Muscle of leg (tissue), 11 donors: ENCODE results near the gene LGALS7B. TPM values are rescaled to one million over a fixed set of nuclear protein-coding genes. Genes with fewer than 3 reads are reported as not detected.

Experiments
- DNase-seq: peaks from one replicate; pipeline ENCODE4 v3.0.0; 2013
- H3K27ac ChIP-seq: one replicate; pipeline ENCODE4 v1.5.1; 2013; ENCODE audit warnings: mild to moderate bottlenecking, low read length, control low read depth
- H3K27me3 ChIP-seq: one replicate; pipeline ENCODE4 v1.6.1; 2013; ENCODE audit warnings: low read length; ENCODE audit not compliant: control insufficient read depth, insufficient read depth
- H3K36me3 ChIP-seq: one replicate; pipeline ENCODE4 v1.6.1; 2013; ENCODE audit warnings: low read length; ENCODE audit not compliant: control insufficient read depth, insufficient read depth
- H3K4me1 ChIP-seq: one replicate; pipeline ENCODE4 v1.6.1; 2013; ENCODE audit warnings: low read length; ENCODE audit not compliant: control insufficient read depth, insufficient read depth
- H3K4me3 ChIP-seq: one replicate; pipeline ENCODE4 v1.5.1; 2013; ENCODE audit warnings: low read length, control low read depth
- H3K9me3 ChIP-seq: replicated peaks from 2 replicates; pipeline ENCODE4 v1.6.1; 2013; ENCODE audit warnings: low read depth, low read length; ENCODE audit not compliant: control insufficient read depth
- WGBS: methylation state at CpG from one replicate; pipeline ENCODE4 v1.1.5; 2013; ENCODE audit warnings: missing lambda C conversion rate; ENCODE audit not compliant: insufficient coverage; 5-methylcytosine and 5-hydroxymethylcytosine counted together
- polyA plus RNA-seq, 8 donors: library from polyadenylated mRNA; unstranded; fragments of 120-200 nt; gene quantifications; one replicate each; pipeline versions ENCODE4 v1.2.1 to v1.2.3, GENCODE V29; 2013; ENCODE audit warnings: inconsistent platforms in 1 of 8, low replicate concordance in 1 of 8; ENCODE audit not compliant: insufficient read length in 8 of 8, insufficient read depth in 1 of 8
- total RNA-seq: library from RNA; stranded (reverse); fragments of 120-200 nt; gene quantifications from one replicate; pipeline ENCODE4 v1.2.4, GENCODE V29; 2013

LGALS7B gene
- total and polyA plus RNA-seq, 9 donors: 0.45 to 44.5 (median 1.2) TPM; not detected in 1

- H3K27me3 ChIP-seq: no peaks in the 10 kb centered on the region
- no peaks in the 10 kb centered on the region for H3K9me3 ChIP-seq
- H3K4me3 ChIP-seq: no peak overlapping the region
- peak overlapping the region; percentile 62 for H3K27ac ChIP-seq
- peaks cover 37% of the 10 kb centered on the region for H3K4me1 ChIP-seq
- DNase-seq: no peak
- 80% methylated on average over 4 of the region's 8 CpGs for WGBS
- peaks cover 65% of the 10 kb centered on the region for H3K36me3 ChIP-seq
Measured at GRCh38 chr19:38836159-38836982, 47.4 kb downstream of the LGALS7B start.

- Histone ChIP-seq H3K36me3 (peaks cover 72% of the 10 kb centered on the region), H3K27ac (peak overlapping the region; percentile 20), H3K9me3 (no peaks in the 10 kb centered on the region), H3K27me3 (no peaks in the 10 kb centered on the region), H3K4me1 (peaks cover 40% of the 10 kb centered on the region), H3K4me3 (no peak overlapping the region)
- no peak for DNase-seq
- WGBS: 95% methylated on average over 4 of the region's 6 CpGs
Measured at GRCh38 chr19:38836983-38837626, 48.1 kb downstream of the LGALS7B start.

GRCh38 chr19:38837656-38838121 lies 48.7 kb downstream of the LGALS7B start:
- H3K36me3 ChIP-seq: peaks cover 78% of the 10 kb centered on the region
- H3K4me1 ChIP-seq: peaks cover 34% of the 10 kb centered on the region
- H3K4me3 ChIP-seq: no peak overlapping the region
- no peaks in the 10 kb centered on the region for H3K9me3 ChIP-seq
- no peaks in the 10 kb centered on the region for H3K27me3 ChIP-seq
- no peak for DNase-seq
- 95% methylated on average over 6 of the region's 7 CpGs for WGBS
- no peak overlapping the region for H3K27ac ChIP-seq

- Histone ChIP-seq H3K27ac (no peak overlapping the region), H3K9me3 (no peaks in the 10 kb centered on the region), H3K27me3 (no peaks in the 10 kb centered on the region), H3K4me3 (no peak overlapping the region), H3K4me1 (peaks cover 33% of the 10 kb centered on the region), H3K36me3 (peaks cover 85% of the 10 kb centered on the region)
- no peak for DNase-seq
- WGBS: 88% methylated on average over 15 of the region's 19 CpGs
Measured at GRCh38 chr19:38838208-38838985, 49.4 kb downstream of the LGALS7B start.

- no peak for DNase-seq
Measured at GRCh38 chr19:38838986-38839761, 50.2 kb downstream of the LGALS7B start.

GRCh38 chr19:38839816-38840582 lies 51.0 kb downstream of the LGALS7B start:
- Histone ChIP-seq H3K27me3 (no peaks in the 10 kb centered on the region), H3K9me3 (no peaks in the 10 kb centered on the region), H3K4me3 (no peak overlapping the region), H3K4me1 (peaks cover 28% of the 10 kb centered on the region), H3K27ac (peak overlapping the region; percentile 84), H3K36me3 (peaks cover 98% of the 10 kb centered on the region)
- DNase-seq: no peak
- WGBS: 76% methylated on average over 5 of the region's 28 CpGs

More at GRCh38 chr19:38838986-38839761, 50.2 kb downstream of the LGALS7B start:
- Histone ChIP-seq H3K9me3 (no peaks in the 10 kb centered on the region), H3K4me1 (peaks cover 33% of the 10 kb centered on the region), H3K27ac (no peak overlapping the region), H3K27me3 (no peaks in the 10 kb centered on the region), H3K36me3 (peaks cover 93% of the 10 kb centered on the region), H3K4me3 (no peak overlapping the region)
- WGBS: 85% methylated on average over 4 of the region's 12 CpGs

DNA sequence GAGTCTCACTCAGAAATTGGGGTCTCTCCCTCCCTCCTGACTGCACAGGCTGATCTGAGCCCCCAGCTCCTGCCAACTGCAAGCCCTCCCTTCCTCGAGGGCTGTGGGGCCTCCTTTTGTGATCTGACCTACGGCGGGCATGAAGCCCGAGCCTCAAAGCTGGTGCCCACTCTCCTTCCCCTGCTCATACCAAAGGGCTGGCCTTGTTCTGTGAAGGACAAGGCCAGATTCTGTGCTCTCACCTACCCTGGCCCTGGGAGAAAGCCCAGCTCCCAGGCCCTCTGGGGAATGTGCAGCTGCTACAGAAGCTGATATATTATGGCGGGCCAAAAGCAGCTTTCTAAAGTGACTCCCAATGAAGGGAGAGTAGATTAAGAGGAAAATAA lies 51.6 kb downstream of the LGALS7B start:
- Histone ChIP-seq H3K27ac (peak overlapping the region; percentile 84), H3K9me3 (no peaks in the 10 kb centered on the region), H3K36me3 (peaks cover 100% of the 10 kb centered on the region), H3K4me1 (peaks cover 27% of the 10 kb centered on the region), H3K27me3 (no peaks in the 10 kb centered on the region), H3K4me3 (no peak overlapping the region)
- 72% methylated on average over 4 of the region's 5 CpGs for WGBS
- DNase-seq: peak; percentile 68
